Cardiac muscle cell (in vitro differentiated cells and primary cell): Measurements from ENCODE around the gene CHRNA1. TPM values are rescaled to one million over a fixed set of nuclear protein-coding genes. Genes with fewer than 3 reads are reported as not detected.
A peak's percentile ranks its signal among the peaks of the same experiment; 100 is the strongest.

Experiments
- DNase-seq, 2 donors: peaks; one replicate each; pipeline versions ENCODE4 v3.0.0 to v3.0.0-alpha.2; 2010 to 2017; ENCODE audit warnings: low read depth in 1 of 2, low spot score in 1 of 2
- H3K27ac ChIP-seq: fragments of 200-600 bp; sonication (generic); 2 replicates; pipeline ENCODE4 v1.5.1; 2016
- H3K27me3 ChIP-seq: fragments of 200-600 bp; sonication (generic); 2 replicates; pipeline ENCODE4 v1.6.0; 2016; ENCODE audit warnings: control low read depth
- H3K36me3 ChIP-seq: fragments of 200-600 bp; sonication (generic); 2 replicates; pipeline ENCODE4 v1.5.1; 2016; ENCODE audit warnings: control low read depth
- H3K4me1 ChIP-seq: fragments of 200-600 bp; sonication (generic); 2 replicates; pipeline ENCODE4 v1.8.1; 2017; ENCODE audit warnings: low read depth, mild to moderate bottlenecking, mixed run types
- H3K4me3 ChIP-seq: fragments of 200-600 bp; sonication (generic); 2 replicates; pipeline ENCODE4 v1.5.1; 2016; ENCODE audit warnings: mild to moderate bottlenecking
- H3K9me3 ChIP-seq: fragments of 200-600 bp; sonication (generic); 2 replicates; pipeline ENCODE4 v1.5.1; 2017; ENCODE audit warnings: low read depth, mild to moderate bottlenecking, control low read depth
- CTCF ChIP-seq: IDR thresholded peaks from 2 replicates; pipeline ENCODE4 v1.5.1; 2012; ENCODE audit warnings: low read depth, mild to moderate bottlenecking, low read length
- polyA plus RNA-seq: library from polyadenylated mRNA; unstranded; fragments of >200 nt; fragmentation: Nextera tagmentation; extraction: Ambion mirVana; gene quantifications from 2 replicates; pipeline ENCODE4 v1.2.1, GENCODE V29; 2016
- total RNA-seq: library from RNA; depleted of rRNA; stranded (reverse); fragments of >200 nt; gene quantifications from 2 replicates; pipeline ENCODE4 v1.2.3, GENCODE V29; 2016

Gene CHRNA1
- total and polyA plus RNA-seq, 2 experiments from 2014 or later: 1.1 TPM; not detected in 1

- Histone ChIP-seq H3K9me3 (no peaks in the 10 kb centered on the region), H3K27ac (no peak overlapping the region), H3K27me3 (no peaks in the 10 kb centered on the region), H3K36me3 (no peaks in the 10 kb centered on the region), H3K4me3 (no peak overlapping the region), H3K4me1 (no peaks in the 10 kb centered on the region)
- TF ChIP-seq CTCF: no peak
- DNase-seq: no peak
Observed at GRCh38 chr2:174750923-174751441, 13.3 kb downstream of the CHRNA1 start.

- Histone ChIP-seq H3K36me3 (no peaks in the 10 kb centered on the region), H3K27me3 (no peaks in the 10 kb centered on the region), H3K4me1 (no peaks in the 10 kb centered on the region), H3K27ac (no peak overlapping the region), H3K4me3 (no peak overlapping the region), H3K9me3 (no peaks in the 10 kb centered on the region)
- no peak for DNase-seq
- TF ChIP-seq CTCF: no peak
Observed at GRCh38 chr2:174749793-174750192, 14.5 kb downstream of the CHRNA1 start.

GRCh38 chr2:174748948-174749347, 15.3 kb downstream of the CHRNA1 start:
- H3K4me1 ChIP-seq: no peaks in the 10 kb centered on the region
- TF ChIP-seq CTCF: peak; percentile 78
- H3K27ac ChIP-seq: no peak overlapping the region
- H3K27me3 ChIP-seq: no peaks in the 10 kb centered on the region
- H3K9me3 ChIP-seq: no peaks in the 10 kb centered on the region
- no peaks in the 10 kb centered on the region for H3K36me3 ChIP-seq
- peak; percentile 63 to 74 for DNase-seq
- H3K4me3 ChIP-seq: no peak overlapping the region

DNA sequence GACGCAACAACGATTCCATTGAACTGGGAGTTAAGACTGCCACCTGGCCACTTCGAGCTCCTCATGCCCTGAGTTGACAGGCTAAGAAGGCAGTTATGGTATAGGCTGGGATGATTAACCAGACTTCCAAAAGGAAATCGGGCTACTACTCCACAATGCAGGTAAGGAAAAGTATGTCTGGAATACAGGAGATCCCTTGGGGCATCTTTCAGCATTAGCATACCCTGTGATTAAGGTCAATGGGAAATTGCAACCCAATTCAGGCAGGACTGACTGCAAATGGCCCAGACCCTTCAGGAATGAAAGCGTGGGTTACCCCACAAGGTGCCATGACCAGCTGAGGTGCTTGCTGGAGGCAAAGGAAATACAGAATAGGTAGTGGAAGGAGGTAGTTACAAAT, 19.1 kb downstream of the CHRNA1 start:
- Histone ChIP-seq H3K4me1 (no peaks in the 10 kb centered on the region), H3K4me3 (no peak overlapping the region), H3K9me3 (no peaks in the 10 kb centered on the region), H3K27me3 (no peaks in the 10 kb centered on the region), H3K36me3 (no peaks in the 10 kb centered on the region), H3K27ac (no peak overlapping the region)
- no peak for DNase-seq
- no peak for TF ChIP-seq CTCF

GRCh38 chr2:174744111-174744510, 20.2 kb downstream of the CHRNA1 start:
- no peak for DNase-seq
- no peak for TF ChIP-seq CTCF
- Histone ChIP-seq H3K27me3 (no peaks in the 10 kb centered on the region), H3K36me3 (no peaks in the 10 kb centered on the region), H3K27ac (no peak overlapping the region), H3K9me3 (no peaks in the 10 kb centered on the region), H3K4me1 (no peaks in the 10 kb centered on the region), H3K4me3 (no peak overlapping the region)

DNA sequence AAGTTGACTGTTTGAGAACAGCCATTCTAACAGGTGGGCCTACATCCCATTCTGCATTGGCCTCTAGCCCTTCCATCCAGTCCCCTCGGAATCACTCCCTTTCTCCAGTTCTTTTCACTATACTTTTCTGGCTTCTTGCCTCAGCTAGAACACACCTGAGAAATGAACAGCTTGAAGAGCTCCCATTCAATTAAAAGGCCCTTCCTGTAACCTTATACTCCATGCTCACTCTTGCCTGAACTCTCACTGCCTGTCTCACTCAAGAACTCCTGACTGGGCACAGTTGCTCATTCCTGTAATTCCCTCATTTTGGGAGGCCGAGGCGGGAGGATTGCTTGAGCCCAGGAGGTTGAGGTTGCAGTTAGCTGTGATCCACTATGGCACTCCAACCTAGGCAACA, 23.6 kb downstream of the CHRNA1 start:
- no peaks in the 10 kb centered on the region for H3K4me1 ChIP-seq
- DNase-seq: no peak
- H3K9me3 ChIP-seq: no peaks in the 10 kb centered on the region
- H3K27me3 ChIP-seq: no peaks in the 10 kb centered on the region
- TF ChIP-seq CTCF: no peak
- no peak overlapping the region for H3K4me3 ChIP-seq
- H3K27ac ChIP-seq: no peak overlapping the region
- H3K36me3 ChIP-seq: no peaks in the 10 kb centered on the region
